Measurements from ENCODE around the gene DGKQ. TPM values are rescaled to one million over a fixed set of nuclear protein-coding genes. Genes with fewer than 3 reads are reported as not detected.
A peak's percentile ranks its signal among the peaks of the same experiment; 100 is the strongest.

Gene DGKQ
- total RNA-seq (10 to 100 TPM; 22.6 to 46.4 (median 36.9) TPM), total RNA-seq (33.2 to 119 (median 67.6) reads per million in 29 experiments)
- total RNA-seq (2013), result 19.3 TPM

GRCh38 chr4:973431-974397, at the start of gene DGKQ:
TSS of gene DGKQ (minus strand) at chr4:973569. CDS start at chr4:973482, 87 bp downstream.
- Histone ChIP-seq H3K4me1 (ENCODE audit: control insufficient read depth in 1 of 2, extremely low read depth in 1 of 2, insufficient read depth in 2 of 2, low read length in 2 of 2) (peaks cover 8 to 48% of the 10 kb centered on the region in 2 experiments), H3K27ac (ENCODE audit: low read length) (peak within 1 kb of the TSS; percentile 72), H3K36me3 (ENCODE audit: control insufficient read depth in 2 of 2, extremely low read depth in 1 of 2, insufficient read depth in 1 of 2, low read length in 1 of 2) (peaks cover 0 to 5% of the 10 kb centered on the region in 2 donors), H3K4me3 (ENCODE audit: control insufficient read depth in 1 of 2, extremely low read depth in 1 of 2, low read length in 1 of 2) (peak within 1 kb of the TSS; percentile 64 to 74), H3K9me3 (no peaks in the 10 kb centered on the region), H3K27me3 (replicated peaks in 1 of 2; ENCODE audit: control insufficient read depth in 2 of 2, extremely low read depth in 1 of 2, insufficient read depth in 2 of 2, low read length in 1 of 2) (peaks cover 0 to 8% of the 10 kb centered on the region in 2 experiments)
- H3K27ac Mint-ChIP-seq, result no peak within 1 kb of the TSS
- ChIA-PET CTCF (no interaction called here), POLR2A (no interaction called here)
- 27% methylated on average over 110 of the region's 123 CpGs for WGBS (ENCODE audit: insufficient coverage)
- no peaks in the 10 kb centered on the region for H3K9me3 Mint-ChIP-seq
- DNase-seq (peak; percentile 73 to 94 (median 84)), ATAC-seq (replicated peaks in 1 of 4) (peak; percentile 84 to 95 (median 87))
- H3K4me1 Mint-ChIP-seq, result peaks cover 12 to 16% (median 15%) of the 10 kb centered on the region in 3 donors
- H3K36me3 Mint-ChIP-seq, result no peaks in the 10 kb centered on the region
- H3K27me3 Mint-ChIP-seq, result no peaks in the 10 kb centered on the region
- peak within 1 kb of the TSS; percentile 43 to 57 (median 53) for H3K4me3 Mint-ChIP-seq

GRCh38 chr4:1022739-1023066, 49.3 kb upstream of the DGKQ start:
- Mint-ChIP-seq H3K4me1 (peaks cover 9 to 19% (median 12%) of the 10 kb centered on the region in 3 donors), H3K4me3 (no peak overlapping the region), H3K27me3 (no peaks in the 10 kb centered on the region), H3K9me3 (no peaks in the 10 kb centered on the region), H3K27ac (no peak overlapping the region), H3K36me3 (peaks cover 5% of the 10 kb centered on the region)
- CTCF ChIA-PET, result no interaction called here
- Histone ChIP-seq H3K9me3 (no peaks in the 10 kb centered on the region), H3K27me3 (replicated peaks in 1 of 2; ENCODE audit: control insufficient read depth in 2 of 2, extremely low read depth in 1 of 2, insufficient read depth in 2 of 2, low read length in 1 of 2) (no peaks in the 10 kb centered on the region), H3K27ac (ENCODE audit: low read length) (no peak overlapping the region), H3K36me3 (ENCODE audit: control insufficient read depth in 2 of 2, extremely low read depth in 1 of 2, insufficient read depth in 1 of 2, low read length in 1 of 2) (peaks cover 0 to 6% of the 10 kb centered on the region in 2 donors), H3K4me3 (ENCODE audit: control insufficient read depth in 1 of 2, extremely low read depth in 1 of 2, low read length in 1 of 2) (no peak overlapping the region), H3K4me1 (ENCODE audit: control insufficient read depth in 1 of 2, extremely low read depth in 1 of 2, insufficient read depth in 2 of 2, low read length in 2 of 2) (peaks cover 0 to 21% of the 10 kb centered on the region in 2 experiments)
- ATAC-seq (replicated peaks in 1 of 4), result no peak
- POLR2A ChIA-PET, result no interaction called here
- 98% methylated on average over 16 of the region's 19 CpGs for WGBS (ENCODE audit: insufficient coverage)
- DNase-seq, result no peak

- 96% methylated on average over 45 of the region's 46 CpGs for WGBS (ENCODE audit: insufficient coverage)
- no peak overlapping the region for H3K4me3 Mint-ChIP-seq
- no peak for DNase-seq
- H3K36me3 ChIP-seq (ENCODE audit: control insufficient read depth in 2 of 2, extremely low read depth in 1 of 2, insufficient read depth in 1 of 2, low read length in 1 of 2), result peaks cover 0 to 6% of the 10 kb centered on the region in 2 donors
- H3K4me3 ChIP-seq (ENCODE audit: control insufficient read depth in 1 of 2, extremely low read depth in 1 of 2, low read length in 1 of 2), result no peak overlapping the region
- no peaks in the 10 kb centered on the region for H3K27me3 Mint-ChIP-seq
- H3K9me3 Mint-ChIP-seq, result no peaks in the 10 kb centered on the region
- ATAC-seq (replicated peaks in 1 of 4), result no peak
- peaks cover 0 to 21% of the 10 kb centered on the region in 2 experiments for H3K4me1 ChIP-seq (ENCODE audit: control insufficient read depth in 1 of 2, extremely low read depth in 1 of 2, insufficient read depth in 2 of 2, low read length in 2 of 2)
- no peak overlapping the region for H3K27ac ChIP-seq (ENCODE audit: low read length)
- peaks cover 5% of the 10 kb centered on the region for H3K36me3 Mint-ChIP-seq
- ChIA-PET POLR2A (no interaction called here), CTCF (no interaction called here)
- H3K27ac Mint-ChIP-seq, result no peak overlapping the region
- H3K27me3 ChIP-seq (replicated peaks in 1 of 2; ENCODE audit: control insufficient read depth in 2 of 2, extremely low read depth in 1 of 2, insufficient read depth in 2 of 2, low read length in 1 of 2), result no peaks in the 10 kb centered on the region
- peaks cover 9 to 19% (median 12%) of the 10 kb centered on the region in 3 donors for H3K4me1 Mint-ChIP-seq
- no peaks in the 10 kb centered on the region for H3K9me3 ChIP-seq
Observed at GRCh38 chr4:1022051-1022738, 48.8 kb upstream of the DGKQ start.

- Mint-ChIP-seq H3K4me3 (no peak overlapping the region), H3K27ac (no peak overlapping the region), H3K27me3 (no peaks in the 10 kb centered on the region), H3K36me3 (peaks cover 5% of the 10 kb centered on the region), H3K4me1 (peaks cover 9 to 19% (median 12%) of the 10 kb centered on the region in 3 donors), H3K9me3 (no peaks in the 10 kb centered on the region)
- H3K27me3 ChIP-seq (replicated peaks in 1 of 2; ENCODE audit: control insufficient read depth in 2 of 2, extremely low read depth in 1 of 2, insufficient read depth in 2 of 2, low read length in 1 of 2), result no peaks in the 10 kb centered on the region
- no peak for ATAC-seq (replicated peaks in 1 of 4)
- no peak for DNase-seq
- 85% methylated on average over 13 of the region's 19 CpGs for WGBS (ENCODE audit: insufficient coverage)
- H3K4me3 ChIP-seq (ENCODE audit: control insufficient read depth in 1 of 2, extremely low read depth in 1 of 2, low read length in 1 of 2), result no peak overlapping the region
- peaks cover 0 to 21% of the 10 kb centered on the region in 2 experiments for H3K4me1 ChIP-seq (ENCODE audit: control insufficient read depth in 1 of 2, extremely low read depth in 1 of 2, insufficient read depth in 2 of 2, low read length in 2 of 2)
- ChIA-PET POLR2A (no interaction called here), CTCF (no interaction called here)
- peaks cover 0 to 6% of the 10 kb centered on the region in 2 donors for H3K36me3 ChIP-seq (ENCODE audit: control insufficient read depth in 2 of 2, extremely low read depth in 1 of 2, insufficient read depth in 1 of 2, low read length in 1 of 2)
- no peaks in the 10 kb centered on the region for H3K9me3 ChIP-seq
- no peak overlapping the region for H3K27ac ChIP-seq (ENCODE audit: low read length)
Observed at GRCh38 chr4:1021386-1022050, 48.1 kb upstream of the DGKQ start.

- POLR2A ChIA-PET, result no interaction called here
- CTCF ChIA-PET, result no interaction called here
- Histone ChIP-seq H3K36me3 (ENCODE audit: control insufficient read depth in 2 of 2, extremely low read depth in 1 of 2, insufficient read depth in 1 of 2, low read length in 1 of 2) (peaks cover 0 to under 1% of the 10 kb centered on the region in 2 donors), H3K9me3 (no peaks in the 10 kb centered on the region), H3K4me3 (ENCODE audit: control insufficient read depth in 1 of 2, extremely low read depth in 1 of 2, low read length in 1 of 2) (no peak overlapping the region), H3K27me3 (replicated peaks in 1 of 2; ENCODE audit: control insufficient read depth in 2 of 2, extremely low read depth in 1 of 2, insufficient read depth in 2 of 2, low read length in 1 of 2) (no peaks in the 10 kb centered on the region), H3K4me1 (ENCODE audit: control insufficient read depth in 1 of 2, extremely low read depth in 1 of 2, insufficient read depth in 2 of 2, low read length in 2 of 2) (peaks cover 0 to 14% of the 10 kb centered on the region in 2 experiments), H3K27ac (ENCODE audit: low read length) (no peak overlapping the region)
- H3K9me3 Mint-ChIP-seq, result no peaks in the 10 kb centered on the region
- ATAC-seq (replicated peaks in 1 of 4) (no peak), DNase-seq (no peak)
- H3K4me1 Mint-ChIP-seq, result peaks cover 2 to 7% (median 5%) of the 10 kb centered on the region in 3 donors
- 90% methylated on average over 18 of the region's 23 CpGs for WGBS (ENCODE audit: insufficient coverage)
- no peaks in the 10 kb centered on the region for H3K27me3 Mint-ChIP-seq
- H3K27ac Mint-ChIP-seq, result no peak overlapping the region
- H3K36me3 Mint-ChIP-seq, result no peaks in the 10 kb centered on the region
- peak overlapping the region in 1 of 3 donors; percentile 17 for H3K4me3 Mint-ChIP-seq
Observed at GRCh38 chr4:1019729-1020470, 46.5 kb upstream of the DGKQ start.

GRCh38 chr4:1019320-1019719, 46.0 kb upstream of the DGKQ start:
- H3K27me3 ChIP-seq (replicated peaks in 1 of 2; ENCODE audit: control insufficient read depth in 2 of 2, extremely low read depth in 1 of 2, insufficient read depth in 2 of 2, low read length in 1 of 2), result no peaks in the 10 kb centered on the region
- H3K4me1 ChIP-seq (ENCODE audit: control insufficient read depth in 1 of 2, extremely low read depth in 1 of 2, insufficient read depth in 2 of 2, low read length in 2 of 2), result peaks cover 0 to 14% of the 10 kb centered on the region in 2 experiments
- no peak overlapping the region for H3K27ac ChIP-seq (ENCODE audit: low read length)
- 84% methylated on average over 7 of the region's 9 CpGs for WGBS (ENCODE audit: insufficient coverage)
- POLR2A ChIA-PET, result no interaction called here
- H3K27me3 Mint-ChIP-seq, result no peaks in the 10 kb centered on the region
- CTCF ChIA-PET, result no interaction called here
- DNase-seq (no peak), ATAC-seq (replicated peaks in 1 of 4) (no peak)
- no peak overlapping the region for H3K4me3 ChIP-seq (ENCODE audit: control insufficient read depth in 1 of 2, extremely low read depth in 1 of 2, low read length in 1 of 2)
- H3K36me3 Mint-ChIP-seq, result no peaks in the 10 kb centered on the region
- peaks cover 2 to 7% (median 5%) of the 10 kb centered on the region in 3 donors for H3K4me1 Mint-ChIP-seq
- H3K36me3 ChIP-seq (ENCODE audit: control insufficient read depth in 2 of 2, extremely low read depth in 1 of 2, insufficient read depth in 1 of 2, low read length in 1 of 2), result no peaks in the 10 kb centered on the region
- no peaks in the 10 kb centered on the region for H3K9me3 ChIP-seq
- no peak overlapping the region for H3K27ac Mint-ChIP-seq
- H3K4me3 Mint-ChIP-seq, result no peak overlapping the region
- no peaks in the 10 kb centered on the region for H3K9me3 Mint-ChIP-seq

Data from T-cell (primary cell).